Adrenal gland (tissue), 12 donors: Measurements from ENCODE around the gene NR5A2. TPM values are rescaled to one million over a fixed set of nuclear protein-coding genes. Genes with fewer than 3 reads are reported as not detected.
A peak's percentile ranks its signal among the peaks of the same experiment; 100 is the strongest.

Experiments
- DNase-seq, 7 donors: peaks; one replicate each; pipeline ENCODE4 v3.0.0-alpha.2; 2019 to 2020
- H3K27ac ChIP-seq, 5 donors: fragments of 200-600 bp; sonication (generic) in 4 of 5; 1 replicate in 3 of 5; 2 replicates in 2 of 5; pipeline versions ENCODE4 v1.5.1 to v1.8.0; 2016 to 2020; ENCODE audit warnings: mild to moderate bottlenecking in 1 of 5
- H3K27me3 ChIP-seq: fragments of 200-600 bp; 2 replicates; pipeline ENCODE4 v1.8.0; 2021
- H3K36me3 ChIP-seq, 2 donors: fragments of 200-600 bp; replicated peaks in 1 of 2; 1 replicate in 1 of 2; 2 replicates in 1 of 2; pipeline versions ENCODE4 v1.5.1 to v1.8.0; 2018 to 2022
- H3K4me1 ChIP-seq, 2 donors: fragments of 200-600 bp; replicated peaks in 1 of 2; 1 replicate in 1 of 2; 2 replicates in 1 of 2; pipeline versions ENCODE4 v1.5.1 to v1.8.0; 2018 to 2021
- H3K4me3 ChIP-seq, 4 donors: fragments of 200-600 bp; sonication (generic) in 3 of 4; one replicate each; pipeline ENCODE4 v1.5.1; 2016 to 2018
- H3K9me3 ChIP-seq, 3 donors: fragments of 200-600 bp; sonication (generic) in 1 of 3; replicated peaks in 1 of 3; 1 replicate in 2 of 3; 2 replicates in 1 of 3; pipeline versions ENCODE4 v1.5.1 to v1.8.0; 2016 to 2021
- CTCF ChIP-seq, 6 experiments: fragments of 450-650 bp in 4 of 6; fragments of 200-600 bp in 2 of 6; sonication (generic) in 1 of 6; IDR thresholded peaks; 1 replicate in 5 of 6; 2 replicates in 1 of 6; pipeline versions ENCODE4 v1.5.1 to v1.8.0; 2016 to 2021; ENCODE audit warnings: antibody characterized with exemption in 6 of 6, mild to moderate bottlenecking in 2 of 6, moderate library complexity in 1 of 6
- POLR2A ChIP-seq, 2 donors: fragments of 450-650 bp; IDR thresholded peaks; one replicate each; pipeline ENCODE4 v1.6.1; 2017; ENCODE audit warnings: antibody characterized with exemption in 2 of 2, mild to moderate bottlenecking in 2 of 2, moderate library complexity in 1 of 2
- WGBS, 4 donors: extraction: QIAGEN DNeasy Blood & Tissue Kit in 2 of 4; methylation state at CpG; one replicate each; pipeline versions ENCODE4 v1.1.5 to v1.1.7; 2013 to 2017; 5-methylcytosine and 5-hydroxymethylcytosine counted together
- intact Hi-C, 2 donors: fragments of 100-400 bp; cut with DNase I; formaldehyde crosslinking; loops; one replicate each; pipeline versions ENCODE4 v1.14.1 to v1.15.0; 2022 to 2023
- polyA plus RNA-seq, 3 donors: library from polyadenylated mRNA; stranded (reverse); fragments of 200-250 nt in 2 of 3; fragments of 350-450 nt in 1 of 3; fragmentation: Illumina TruSeq in 1 of 3; extraction: RNeasy Lipid Tissue Mini Kit (QIAGEN cat#74804) in 1 of 3; gene quantifications; one replicate each; pipeline ENCODE4 v1.2.3, GENCODE V29; 2013 to 2014
- total RNA-seq, 9 donors: library from RNA; depleted of rRNA in 4 of 9; stranded (reverse); fragments of >200 nt in 4 of 9; fragments of 120-200 nt in 1 of 9; fragmentation: NEBNext Ultra II Directional in 1 of 9; extraction: Animal tissue kit (Norgen Biotek cat#: 25700) in 1 of 9; gene quantifications; one replicate each; pipeline versions ENCODE4 v1.1.0 to v1.2.4, GENCODE V29; 2013 to 2023
- donor health status: healthy with polysubstance abuse.
- donor health status: Bipolar disorder and iron deficiency.
- donor health status: DM: yes; HTN: yes; CAD: no.
- donor health status: DM: no; HTN: no; CAD: no.
- donor health status: DM: no; HTN: no; CAD: no.
- donor health status: DM: yes; HTN: yes; CAD: no.

NR5A2 gene
- total and polyA plus RNA-seq, 12 donors: 0.40 to 17.3 (median 0.94) TPM

DNA sequence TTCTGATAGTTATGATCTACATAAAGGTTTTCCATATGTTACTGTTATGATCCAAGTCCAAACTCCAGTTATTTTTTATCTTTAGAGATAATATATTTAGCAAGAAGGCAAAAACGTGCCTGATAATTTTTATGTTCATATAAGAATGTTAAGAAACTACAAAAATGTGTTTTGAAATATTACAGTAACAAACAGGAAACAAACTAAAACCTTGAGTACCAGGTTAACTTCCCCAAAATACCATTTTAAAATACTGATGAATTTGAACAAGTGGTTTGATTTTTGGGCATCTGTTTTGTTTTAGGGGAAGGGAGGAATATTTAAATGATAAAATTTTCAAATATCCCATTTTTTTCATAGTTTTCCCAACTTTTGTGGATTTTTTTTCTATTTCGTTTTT is 124.8 kb downstream of the NR5A2 start:
- intact Hi-C loops: no loop called here
- Histone ChIP-seq H3K27me3 (no peaks in the 10 kb centered on the region), H3K36me3 (no peaks in the 10 kb centered on the region), H3K27ac (no peak overlapping the region), H3K4me3 (no peak overlapping the region), H3K9me3 (no peaks in the 10 kb centered on the region), H3K4me1 (no peaks in the 10 kb centered on the region)
- WGBS, 4 donors: 36 to 49% (median 43%) methylated on average over 2 of the region's 2 CpGs
- no peak for DNase-seq
- TF ChIP-seq POLR2A (IDR thresholded peaks at IDR 0.05) (no peak), CTCF (IDR thresholded peaks at IDR 0.05) (no peak)

GRCh38 chr1:200153277-200154055 is 126.0 kb downstream of the NR5A2 start:
- intact Hi-C loops: no loop called here
- 64 to 81% (median 67%) methylated on average over 3 of the region's 3 CpGs for WGBS, 4 donors

GRCh38 chr1:200154069-200154767 is 126.7 kb downstream of the NR5A2 start:
- no peaks in the 10 kb centered on the region for H3K27me3 ChIP-seq
- H3K9me3 ChIP-seq: no peaks in the 10 kb centered on the region
- TF ChIP-seq CTCF (IDR thresholded peaks at IDR 0.05): no peak
- no peak for TF ChIP-seq POLR2A (IDR thresholded peaks at IDR 0.05)
- DNase-seq: peak in 1 of 7 donors; percentile 4
- no peak overlapping the region for H3K4me3 ChIP-seq
- no peak overlapping the region for H3K27ac ChIP-seq
- H3K36me3 ChIP-seq: no peaks in the 10 kb centered on the region
- H3K4me1 ChIP-seq: no peaks in the 10 kb centered on the region
- intact Hi-C loops: no loop called here

More at GRCh38 chr1:200153277-200154055, 126.0 kb downstream of the NR5A2 start:
- no peaks in the 10 kb centered on the region for H3K4me1 ChIP-seq
- no peaks in the 10 kb centered on the region for H3K36me3 ChIP-seq
- H3K27me3 ChIP-seq: no peaks in the 10 kb centered on the region
- H3K4me3 ChIP-seq: no peak overlapping the region
- no peak overlapping the region for H3K27ac ChIP-seq
- no peak for DNase-seq
- H3K9me3 ChIP-seq: no peaks in the 10 kb centered on the region
- TF ChIP-seq CTCF (IDR thresholded peaks at IDR 0.05) (no peak), POLR2A (IDR thresholded peaks at IDR 0.05) (no peak)

DNA sequence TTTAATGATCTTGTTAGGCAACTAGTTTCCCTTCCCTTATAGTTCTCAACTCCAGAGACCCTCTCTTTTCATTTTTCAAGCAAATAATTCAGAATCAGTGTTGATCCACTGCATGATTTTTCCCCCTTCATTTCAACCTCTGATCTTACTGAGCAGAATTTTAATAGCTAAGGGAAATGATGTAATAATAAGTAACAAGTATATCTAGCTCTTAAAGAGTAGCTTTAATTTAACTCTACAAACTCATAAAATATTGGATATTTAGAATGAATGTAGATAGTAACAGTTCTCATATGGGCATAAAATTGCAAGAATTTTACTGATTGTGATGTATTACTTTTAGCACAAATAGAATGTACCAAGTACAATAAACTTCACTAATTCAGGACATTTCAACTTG is 130.2 kb downstream of the NR5A2 start:
- Histone ChIP-seq H3K9me3 (no peaks in the 10 kb centered on the region), H3K27me3 (no peaks in the 10 kb centered on the region), H3K27ac (no peak overlapping the region), H3K4me3 (no peak overlapping the region), H3K4me1 (no peaks in the 10 kb centered on the region), H3K36me3 (no peaks in the 10 kb centered on the region)
- TF ChIP-seq POLR2A (IDR thresholded peaks at IDR 0.05) (no peak), CTCF (IDR thresholded peaks at IDR 0.05) (no peak)
- intact Hi-C loops: no loop called here
- DNase-seq: no peak
